ENCODE data around the gene PCDHGB3.
"Not testable (repeated sequence)": the region's sequence is repeated elsewhere in the genome, so short reads cannot be mapped to it uniquely, and the experiment has no call there.

Gene PCDHGB3

DNA sequence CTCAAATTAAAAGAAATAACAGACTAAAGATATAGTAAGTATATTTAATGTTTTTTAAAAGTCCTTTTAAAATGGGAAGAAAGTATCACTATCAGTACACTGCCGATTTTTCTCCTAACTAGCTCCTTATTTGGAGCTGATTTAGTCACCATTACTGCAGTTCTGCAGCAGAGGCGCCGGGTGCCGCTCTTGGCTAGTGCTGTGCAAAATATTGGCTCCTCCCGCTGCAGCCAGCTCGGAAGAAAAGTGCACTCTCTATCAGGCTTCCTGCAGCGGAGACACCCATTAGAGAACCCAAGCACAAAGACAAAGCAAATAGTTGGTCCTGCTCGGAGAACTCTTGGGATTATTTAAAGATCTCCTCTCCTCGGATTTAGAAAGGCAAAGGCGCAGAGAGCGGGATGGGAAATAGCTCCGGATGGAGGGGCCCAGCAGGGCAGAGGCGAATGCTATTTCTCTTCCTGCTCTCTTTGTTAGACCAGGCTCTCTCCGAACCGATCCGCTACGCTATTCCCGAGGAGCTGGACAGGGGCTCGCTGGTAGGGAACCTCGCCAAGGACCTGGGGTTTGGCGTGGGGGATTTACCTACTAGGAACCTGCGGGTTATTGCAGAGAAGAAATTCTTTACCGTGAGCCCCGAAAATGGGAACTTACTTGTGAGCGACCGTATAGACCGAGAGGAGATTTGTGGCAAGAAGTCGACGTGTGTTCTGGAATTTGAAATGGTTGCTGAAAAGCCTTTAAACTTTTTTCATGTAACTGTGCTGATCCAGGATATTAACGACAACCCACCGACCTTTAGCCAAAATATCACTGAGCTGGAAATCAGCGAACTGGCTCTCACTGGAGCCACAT lies at the start of gene PCDHGB3:
Gene PCDHGB3, plus strand, starts transcription at position 249 of the 855 bp plus-strand sequence. Its CDS starts 153 bp downstream, at position 402.
- Histone ChIP-seq H3K27me3 (ENCODE audit: control insufficient read depth in 5 of 5, insufficient read depth in 4 of 5, low read length in 5 of 5) (peaks cover 0 to 19% (median 16%) of the 10 kb centered on the region in 5 donors), H3K4me1 (ENCODE audit: control insufficient read depth in 5 of 5, insufficient read depth in 5 of 5, low read length in 5 of 5) (peaks cover 0 to 5% (median 0%) of the 10 kb centered on the region in 5 donors), H3K9me3 (ENCODE audit: control insufficient read depth in 5 of 5, low read length in 5 of 5) (peaks cover 52 to 77% (median 70%) of the 10 kb centered on the region in 5 donors), H3K36me3 (ENCODE audit: control insufficient read depth in 5 of 5, insufficient read depth in 5 of 5, low read length in 5 of 5) (no peaks in the 10 kb centered on the region), H3K27ac (ENCODE audit: low read depth, low read length) (no peak within 1 kb of the TSS), H3K9ac (ENCODE audit: low read length in 5 of 5) (no peak within 1 kb of the TSS), H3K4me3 (ENCODE audit: low read depth in 1 of 5, low read length in 5 of 5) (peak within 1 kb of the TSS; percentile 41 to 74 (median 54))

DNA sequence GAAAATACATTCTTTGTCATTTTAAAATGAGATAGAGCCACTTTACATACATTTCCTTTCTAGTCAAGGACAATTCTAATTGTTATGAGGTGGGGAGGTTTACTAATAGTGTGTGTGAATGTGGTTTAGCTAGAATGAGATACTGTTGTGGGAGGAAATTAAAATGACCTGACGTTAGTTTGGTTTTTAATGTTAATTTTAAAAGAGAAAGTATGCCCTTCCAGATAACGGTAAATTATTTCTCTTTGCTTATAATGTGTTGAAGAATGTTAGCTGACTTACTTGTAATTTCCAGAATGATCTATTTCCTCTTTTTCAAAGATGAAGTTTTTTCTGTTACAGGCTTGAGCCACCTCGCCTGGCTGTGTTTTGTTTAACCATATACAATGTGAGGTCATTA lies 47.8 kb upstream of the PCDHGB3 start:
- Histone ChIP-seq H3K27me3 (ENCODE audit: control insufficient read depth in 5 of 5, insufficient read depth in 4 of 5, low read length in 5 of 5) (no peaks in the 10 kb centered on the region), H3K9me3 (ENCODE audit: control insufficient read depth in 5 of 5, low read length in 5 of 5) (peaks cover 22 to 40% (median 31%) of the 10 kb centered on the region in 5 donors), H3K9ac (ENCODE audit: low read length in 5 of 5) (no peak overlapping the region), H3K36me3 (ENCODE audit: control insufficient read depth in 5 of 5, insufficient read depth in 5 of 5, low read length in 5 of 5) (peaks cover 5 to 20% (median 12%) of the 10 kb centered on the region in 5 donors), H3K4me3 (ENCODE audit: low read depth in 1 of 5, low read length in 5 of 5) (no peak overlapping the region), H3K27ac (ENCODE audit: low read depth, low read length) (no peak overlapping the region), H3K4me1 (ENCODE audit: control insufficient read depth in 5 of 5, insufficient read depth in 5 of 5, low read length in 5 of 5) (peaks cover 0 to 28% (median 14%) of the 10 kb centered on the region in 5 donors)

DNA sequence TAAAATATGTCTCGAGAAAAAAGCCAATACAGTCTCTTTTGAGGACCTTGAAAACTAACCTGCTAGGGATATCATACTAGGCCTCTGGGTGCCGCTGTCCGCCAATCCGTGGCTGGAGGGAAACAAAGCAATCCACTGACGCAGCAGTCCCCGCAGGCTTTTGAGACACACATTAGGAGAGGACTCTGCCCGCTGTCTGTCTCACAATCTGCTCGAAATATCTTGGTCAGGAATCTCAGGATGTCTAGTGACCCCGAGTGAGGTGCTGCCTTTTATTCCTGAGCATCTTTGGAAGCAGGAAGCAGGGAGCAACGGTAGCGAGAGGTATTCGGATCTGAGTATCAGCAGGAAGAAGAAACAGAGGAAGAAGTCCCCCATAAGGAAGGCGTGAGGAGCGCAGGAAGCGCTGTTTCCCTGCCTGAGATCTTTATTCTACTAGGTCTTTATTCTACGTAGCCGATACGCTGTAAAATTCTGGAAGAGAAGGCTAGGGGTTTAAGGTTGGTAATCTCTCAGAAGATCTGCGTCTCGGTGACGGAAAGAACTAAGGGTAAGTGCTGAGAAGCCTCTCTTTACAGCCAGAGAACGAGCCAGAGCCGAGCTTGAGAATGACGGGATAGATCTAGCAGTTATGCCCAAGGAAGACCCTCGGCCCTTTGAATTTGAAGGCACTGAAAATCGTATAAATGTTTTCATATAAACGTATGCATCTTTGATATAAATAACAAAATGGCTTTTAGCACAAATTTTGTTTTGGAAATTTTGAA lies 43.8 kb upstream of the PCDHGB3 start:
- H3K36me3 ChIP-seq (ENCODE audit: control insufficient read depth in 5 of 5, insufficient read depth in 5 of 5, low read length in 5 of 5) = no peaks in the 10 kb centered on the region
- peaks cover 0 to 13% (median 0%) of the 10 kb centered on the region in 5 donors for H3K27me3 ChIP-seq (ENCODE audit: control insufficient read depth in 5 of 5, insufficient read depth in 4 of 5, low read length in 5 of 5)
- H3K4me3 ChIP-seq (ENCODE audit: low read depth in 1 of 5, low read length in 5 of 5) = peak overlapping the region; percentile 56 to 81 (median 70)
- peak overlapping the region in 1 of 5 donors; percentile 45 for H3K9ac ChIP-seq (ENCODE audit: low read length in 5 of 5)
- H3K27ac ChIP-seq (ENCODE audit: low read depth, low read length) = no peak overlapping the region
- H3K4me1 ChIP-seq (ENCODE audit: control insufficient read depth in 5 of 5, insufficient read depth in 5 of 5, low read length in 5 of 5) = peaks cover 0 to 12% (median 2%) of the 10 kb centered on the region in 5 donors
- peaks cover 11 to 35% (median 26%) of the 10 kb centered on the region in 5 donors for H3K9me3 ChIP-seq (ENCODE audit: control insufficient read depth in 5 of 5, low read length in 5 of 5)

DNA sequence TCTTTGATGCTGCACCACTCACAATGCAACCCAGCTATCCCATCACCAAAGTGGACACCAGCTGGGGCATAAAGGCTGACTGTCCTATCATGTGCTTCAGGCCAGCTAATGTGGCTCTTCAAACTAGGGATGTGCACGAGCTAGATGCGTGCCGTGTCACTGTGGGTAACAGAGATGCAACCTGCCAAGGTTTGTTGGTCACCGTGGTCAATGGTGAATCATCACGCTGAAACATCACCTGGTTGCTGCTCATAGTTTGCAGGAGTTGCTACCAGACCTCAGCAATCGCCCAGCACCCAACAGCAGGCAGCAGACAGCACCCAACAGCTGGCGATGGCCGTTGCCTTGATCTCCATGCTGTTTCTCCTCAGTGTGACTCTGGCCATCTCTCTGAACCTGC lies 41.8 kb upstream of the PCDHGB3 start:
- Histone ChIP-seq H3K27ac (ENCODE audit: low read depth, low read length) (no peak overlapping the region), H3K36me3 (ENCODE audit: control insufficient read depth in 5 of 5, insufficient read depth in 5 of 5, low read length in 5 of 5) (no peaks in the 10 kb centered on the region), H3K9me3 (ENCODE audit: control insufficient read depth in 5 of 5, low read length in 5 of 5) (peaks cover 16 to 51% (median 35%) of the 10 kb centered on the region in 5 donors), H3K4me3 (ENCODE audit: low read depth in 1 of 5, low read length in 5 of 5) (peak overlapping the region in 1 of 5 donors; percentile 7), H3K4me1 (ENCODE audit: control insufficient read depth in 5 of 5, insufficient read depth in 5 of 5, low read length in 5 of 5) (peaks cover 0 to 9% (median 0%) of the 10 kb centered on the region in 5 donors), H3K27me3 (ENCODE audit: control insufficient read depth in 5 of 5, insufficient read depth in 4 of 5, low read length in 5 of 5) (peaks cover 0 to 19% (median 2%) of the 10 kb centered on the region in 5 donors), H3K9ac (ENCODE audit: low read length in 5 of 5) (no peak overlapping the region)

DNA sequence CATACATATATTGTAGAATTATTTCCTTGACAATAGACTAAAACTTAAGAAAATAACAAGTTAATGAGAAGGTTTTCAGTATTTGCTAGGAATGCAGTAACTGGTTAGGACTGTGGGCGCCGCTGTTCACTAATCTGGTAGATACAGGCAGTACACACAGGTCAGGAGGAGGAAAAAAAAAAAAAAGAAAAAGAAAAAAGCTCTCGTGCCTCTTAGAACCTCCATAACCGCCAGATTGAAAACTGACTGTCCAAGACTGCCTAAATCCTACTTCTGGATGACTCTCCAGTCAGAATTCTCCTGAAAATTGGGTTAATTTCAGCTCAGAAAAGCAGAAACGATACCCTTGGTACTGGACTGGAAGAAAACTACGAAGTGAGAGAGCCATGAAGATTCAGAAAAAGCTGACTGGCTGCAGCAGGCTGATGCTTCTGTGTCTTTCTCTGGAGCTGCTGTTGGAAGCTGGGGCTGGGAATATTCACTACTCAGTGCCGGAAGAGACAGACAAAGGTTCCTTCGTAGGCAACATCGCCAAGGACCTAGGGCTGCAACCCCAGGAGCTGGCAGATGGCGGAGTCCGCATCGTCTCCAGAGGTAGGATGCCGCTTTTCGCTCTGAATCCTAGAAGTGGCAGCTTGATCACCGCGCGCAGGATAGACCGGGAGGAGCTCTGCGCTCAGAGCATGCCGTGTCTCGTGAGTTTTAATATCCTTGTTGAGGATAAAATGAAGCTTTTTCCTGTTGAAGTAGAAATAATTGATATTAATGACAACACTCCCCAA lies 39.6 kb upstream of the PCDHGB3 start, which contains the start of gene PCDHGA1:
Gene PCDHGA1, plus strand, starts transcription at position 216 of the 782 bp plus-strand sequence.
- Histone ChIP-seq H3K36me3 (ENCODE audit: control insufficient read depth in 5 of 5, insufficient read depth in 5 of 5, low read length in 5 of 5) (no peaks in the 10 kb centered on the region), H3K27me3 (ENCODE audit: control insufficient read depth in 5 of 5, insufficient read depth in 4 of 5, low read length in 5 of 5) (peaks cover 0 to 19% (median 3%) of the 10 kb centered on the region in 5 donors), H3K9ac (ENCODE audit: low read length in 5 of 5) (no peak within 1 kb of the TSS), H3K27ac (ENCODE audit: low read depth, low read length) (no peak within 1 kb of the TSS), H3K4me1 (ENCODE audit: control insufficient read depth in 5 of 5, insufficient read depth in 5 of 5, low read length in 5 of 5) (peaks cover 0 to 9% (median 0%) of the 10 kb centered on the region in 5 donors), H3K4me3 (ENCODE audit: low read depth in 1 of 5, low read length in 5 of 5) (peak within 1 kb of the TSS; percentile 19 to 45 (median 39)), H3K9me3 (ENCODE audit: control insufficient read depth in 5 of 5, low read length in 5 of 5) (peaks cover 16 to 56% (median 43%) of the 10 kb centered on the region in 5 donors)

DNA sequence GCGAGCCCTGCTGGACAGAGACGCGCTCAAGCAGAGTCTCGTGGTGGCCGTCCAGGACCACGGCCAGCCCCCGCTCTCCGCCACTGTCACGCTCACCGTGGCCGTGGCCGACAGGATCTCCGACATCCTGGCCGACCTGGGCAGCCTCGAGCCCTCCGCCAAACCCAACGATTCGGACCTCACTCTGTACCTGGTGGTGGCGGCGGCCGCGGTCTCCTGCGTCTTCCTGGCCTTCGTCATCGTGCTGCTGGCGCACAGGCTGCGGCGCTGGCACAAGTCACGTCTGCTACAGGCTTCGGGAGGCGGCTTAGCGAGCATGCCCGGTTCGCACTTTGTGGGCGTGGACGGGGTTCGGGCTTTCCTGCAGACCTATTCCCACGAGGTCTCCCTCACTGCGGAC lies 37.5 kb upstream of the PCDHGB3 start:
- peaks cover 19 to 57% (median 39%) of the 10 kb centered on the region in 5 donors for H3K9me3 ChIP-seq (ENCODE audit: control insufficient read depth in 5 of 5, low read length in 5 of 5)
- H3K27ac ChIP-seq (ENCODE audit: low read depth, low read length); H3K36me3 ChIP-seq (ENCODE audit: control insufficient read depth in 5 of 5, insufficient read depth in 5 of 5, low read length in 5 of 5); H3K9ac ChIP-seq (ENCODE audit: low read length in 5 of 5); H3K4me1 ChIP-seq (ENCODE audit: control insufficient read depth in 5 of 5, insufficient read depth in 5 of 5, low read length in 5 of 5): not testable (repeated sequence)
- peaks cover 0 to 19% (median 3%) of the 10 kb centered on the region in 5 donors for H3K27me3 ChIP-seq (ENCODE audit: control insufficient read depth in 5 of 5, insufficient read depth in 4 of 5, low read length in 5 of 5)
- peak overlapping the region in 1 of 5 donors; percentile 6 for H3K4me3 ChIP-seq (ENCODE audit: low read depth in 1 of 5, low read length in 5 of 5)

DNA sequence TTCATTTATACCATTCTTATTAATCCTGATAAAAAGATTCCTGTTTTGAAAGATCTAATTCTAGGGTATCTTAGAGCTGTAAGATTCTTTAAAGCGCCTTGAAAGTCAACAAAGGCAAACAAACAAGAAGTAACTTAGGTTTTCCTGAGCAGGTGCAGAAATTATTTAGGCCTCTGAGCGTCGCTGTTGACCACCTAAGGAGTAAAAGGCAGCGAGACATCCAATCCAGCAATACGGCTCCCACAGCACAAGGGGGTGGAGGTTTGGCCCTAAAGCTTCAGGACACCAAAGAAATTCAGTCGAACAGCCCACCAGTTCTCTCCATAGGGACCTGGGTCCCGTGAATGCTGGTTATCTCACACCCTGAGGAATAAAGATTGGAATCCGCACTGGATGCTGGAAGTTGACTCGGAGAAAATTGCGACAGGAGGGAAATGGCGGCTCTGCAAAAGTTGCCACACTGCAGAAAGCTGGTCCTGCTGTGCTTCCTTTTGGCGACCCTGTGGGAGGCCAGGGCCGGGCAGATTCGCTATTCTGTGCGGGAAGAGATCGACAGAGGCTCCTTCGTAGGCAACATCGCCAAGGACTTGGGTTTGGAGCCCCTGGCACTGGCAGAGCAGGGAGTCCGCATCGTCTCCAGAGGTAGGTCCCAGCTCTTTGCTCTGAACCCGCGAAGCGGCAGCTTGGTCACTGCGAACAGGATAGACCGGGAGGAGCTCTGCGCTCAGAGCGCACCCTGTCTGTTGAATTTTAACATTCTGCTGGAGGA lies 31.3 kb upstream of the PCDHGB3 start, which contains the start of gene PCDHGA2:
Gene PCDHGA2, plus strand, starts transcription at position 223 of the 769 bp plus-strand sequence.
- Histone ChIP-seq H3K4me1 (ENCODE audit: control insufficient read depth in 5 of 5, insufficient read depth in 5 of 5, low read length in 5 of 5) (peaks cover 0 to 12% (median 9%) of the 10 kb centered on the region in 5 donors), H3K4me3 (ENCODE audit: low read depth in 1 of 5, low read length in 5 of 5) (peak within 1 kb of the TSS; percentile 42 to 68 (median 62)), H3K36me3 (ENCODE audit: control insufficient read depth in 5 of 5, insufficient read depth in 5 of 5, low read length in 5 of 5) (no peaks in the 10 kb centered on the region), H3K9ac (ENCODE audit: low read length in 5 of 5) (no peak within 1 kb of the TSS), H3K9me3 (ENCODE audit: control insufficient read depth in 5 of 5, low read length in 5 of 5) (peaks cover 19 to 53% (median 43%) of the 10 kb centered on the region in 5 donors), H3K27me3 (ENCODE audit: control insufficient read depth in 5 of 5, insufficient read depth in 4 of 5, low read length in 5 of 5) (peaks cover 0 to 14% (median 2%) of the 10 kb centered on the region in 5 donors), H3K27ac (ENCODE audit: low read depth, low read length) (no peak within 1 kb of the TSS)

DNA sequence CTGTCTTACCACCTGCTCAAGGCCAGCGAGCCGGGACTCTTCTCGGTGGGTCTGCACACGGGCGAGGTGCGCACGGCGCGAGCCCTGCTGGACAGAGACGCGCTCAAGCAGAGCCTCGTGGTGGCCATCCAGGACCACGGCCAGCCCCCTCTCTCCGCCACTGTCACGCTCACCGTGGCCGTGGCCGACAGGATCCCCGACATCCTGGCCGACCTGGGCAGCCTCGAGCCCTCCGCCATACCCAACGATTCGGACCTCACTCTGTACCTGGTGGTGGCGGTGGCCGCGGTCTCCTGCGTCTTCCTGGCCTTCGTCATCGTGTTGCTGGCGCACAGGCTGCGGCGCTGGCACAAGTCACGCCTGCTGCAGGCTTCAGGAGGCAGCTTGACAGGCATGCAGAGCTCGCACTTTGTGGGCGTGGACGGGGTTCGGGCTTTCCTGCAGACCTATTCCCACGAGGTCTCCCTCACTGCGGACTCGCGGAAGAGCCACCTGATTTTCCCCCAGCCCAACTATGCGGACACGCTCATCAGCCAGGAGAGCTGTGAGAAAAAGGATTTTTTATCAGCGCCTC lies 29.2 kb upstream of the PCDHGB3 start:
- H3K9ac ChIP-seq (ENCODE audit: low read length in 5 of 5); H3K27ac ChIP-seq (ENCODE audit: low read depth, low read length); H3K36me3 ChIP-seq (ENCODE audit: control insufficient read depth in 5 of 5, insufficient read depth in 5 of 5, low read length in 5 of 5): not testable (repeated sequence)
- peaks cover 0 to 19% (median 9%) of the 10 kb centered on the region in 5 donors for H3K4me1 ChIP-seq (ENCODE audit: control insufficient read depth in 5 of 5, insufficient read depth in 5 of 5, low read length in 5 of 5)
- peaks cover 33 to 69% (median 58%) of the 10 kb centered on the region in 5 donors for H3K9me3 ChIP-seq (ENCODE audit: control insufficient read depth in 5 of 5, low read length in 5 of 5)
- peaks cover 0 to 14% (median 3%) of the 10 kb centered on the region in 5 donors for H3K27me3 ChIP-seq (ENCODE audit: control insufficient read depth in 5 of 5, insufficient read depth in 4 of 5, low read length in 5 of 5)
- peak overlapping the region in 2 of 5 donors; percentile 28 for H3K4me3 ChIP-seq (ENCODE audit: low read depth in 1 of 5, low read length in 5 of 5)
